NT2/D1 (cell line): ENCODE measurements around the gene ROCK2.

Experiments used
- SUZ12 ChIP-seq: IDR thresholded peaks from 2 replicates; pipeline ENCODE4 v1.6.1; 2011; ENCODE audit not compliant: insufficient read length, insufficient read depth; ENCODE audit errors: extremely low read depth
- ZNF274 ChIP-seq: IDR thresholded peaks from 2 replicates; pipeline ENCODE4 v1.6.1; 2011; ENCODE audit warnings: mild to moderate bottlenecking, low read depth, low read length

DNA sequence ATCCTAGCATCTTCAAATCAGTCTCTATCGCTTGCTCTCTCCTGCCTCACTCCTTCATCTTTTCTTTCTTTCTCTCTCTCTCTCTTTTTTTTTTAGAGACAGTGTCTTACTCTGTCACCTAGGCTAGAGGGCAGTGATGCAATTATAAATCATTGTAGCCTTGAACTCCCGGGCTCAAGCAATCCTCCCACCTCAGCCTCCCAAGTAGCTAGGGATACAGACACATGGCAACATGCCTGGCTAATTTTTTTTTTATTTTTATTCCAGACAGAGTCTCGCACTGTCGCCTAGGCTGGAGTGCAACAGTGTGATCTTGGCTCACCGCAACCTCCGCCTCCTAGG, 199.7 kb downstream of the ROCK2 start:
- TF ChIP-seq SUZ12 (no peak), ZNF274 (no peak)
